Right lobe of liver (tissue), 4 donors: ENCODE data around the gene AP1B1.

ENCODE experiments used
- POLR2A ChIP-seq: fragments of 450-650 bp; IDR thresholded peaks from one replicate; pipeline ENCODE4 v1.6.1; 2017; ENCODE audit warnings: antibody characterized with exemption, mild to moderate bottlenecking
- TF ChIP-seq, protein P1 (sequence below), 4 donors: fragments of 200-600 bp in 3 of 4; fragments of 450-650 bp in 1 of 4; IDR thresholded peaks; one replicate each; pipeline versions ENCODE4 v1.5.1 to v1.8.0; 2016 to 2022; ENCODE audit warnings: antibody characterized with exemption in 4 of 4, mild to moderate bottlenecking in 2 of 4
- donor health status: DM: no; HTN: no; CAD: no.
- donor health status: DM: no; HTN: no; CAD: no.
- donor health status: DM: no; HTN: yes; CAD: no.

DNA sequence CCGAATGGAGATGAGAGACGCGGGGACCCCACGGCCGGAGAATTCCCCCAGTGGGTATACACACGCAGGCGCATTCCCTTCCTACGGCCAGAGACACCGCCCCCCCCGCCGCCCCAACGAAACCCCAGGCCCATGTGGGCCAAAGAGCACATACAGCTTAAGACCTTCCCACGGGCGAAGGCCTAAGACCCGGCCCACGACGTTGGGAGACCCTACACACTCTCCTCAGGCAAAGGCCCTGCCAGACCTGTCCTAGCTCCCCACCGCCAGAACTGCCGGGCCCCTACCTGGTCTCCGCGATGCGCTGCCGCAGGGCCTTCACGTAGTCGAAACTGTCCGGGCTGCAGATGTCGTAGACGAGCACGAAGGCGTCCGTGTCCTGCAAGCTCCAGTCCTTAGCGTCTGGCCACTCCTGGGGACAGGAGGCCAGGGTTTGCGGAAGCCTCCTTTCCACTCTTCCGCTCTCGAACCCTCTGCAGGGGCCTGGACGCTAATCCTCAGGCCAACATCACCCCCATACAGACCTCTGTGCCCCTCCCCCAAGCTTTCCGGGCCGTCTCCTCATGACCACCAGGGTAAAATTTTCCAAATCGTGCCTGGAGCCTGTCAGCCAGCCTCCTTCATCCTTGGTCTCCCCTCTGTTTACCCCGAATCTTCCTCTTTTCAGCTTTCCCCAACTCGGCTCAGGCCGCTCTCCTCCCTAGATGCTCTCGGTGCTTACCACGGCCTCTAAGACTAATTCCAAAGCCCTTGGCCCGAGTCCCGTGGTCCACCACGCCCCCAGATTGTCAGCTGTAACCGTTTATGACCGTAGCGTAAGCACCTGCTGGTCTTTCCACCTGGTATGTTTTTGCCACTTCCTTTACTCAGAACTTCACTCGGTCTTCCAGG, 74.5 kb downstream of the AP1B1 start:
- no peak for TF ChIP-seq POLR2A
- TF ChIP-seq, protein P1, sequence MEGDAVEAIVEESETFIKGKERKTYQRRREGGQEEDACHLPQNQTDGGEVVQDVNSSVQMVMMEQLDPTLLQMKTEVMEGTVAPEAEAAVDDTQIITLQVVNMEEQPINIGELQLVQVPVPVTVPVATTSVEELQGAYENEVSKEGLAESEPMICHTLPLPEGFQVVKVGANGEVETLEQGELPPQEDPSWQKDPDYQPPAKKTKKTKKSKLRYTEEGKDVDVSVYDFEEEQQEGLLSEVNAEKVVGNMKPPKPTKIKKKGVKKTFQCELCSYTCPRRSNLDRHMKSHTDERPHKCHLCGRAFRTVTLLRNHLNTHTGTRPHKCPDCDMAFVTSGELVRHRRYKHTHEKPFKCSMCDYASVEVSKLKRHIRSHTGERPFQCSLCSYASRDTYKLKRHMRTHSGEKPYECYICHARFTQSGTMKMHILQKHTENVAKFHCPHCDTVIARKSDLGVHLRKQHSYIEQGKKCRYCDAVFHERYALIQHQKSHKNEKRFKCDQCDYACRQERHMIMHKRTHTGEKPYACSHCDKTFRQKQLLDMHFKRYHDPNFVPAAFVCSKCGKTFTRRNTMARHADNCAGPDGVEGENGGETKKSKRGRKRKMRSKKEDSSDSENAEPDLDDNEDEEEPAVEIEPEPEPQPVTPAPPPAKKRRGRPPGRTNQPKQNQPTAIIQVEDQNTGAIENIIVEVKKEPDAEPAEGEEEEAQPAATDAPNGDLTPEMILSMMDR (IDR thresholded peaks at IDR 0.05) = no peak
